Uterus (tissue), 2 donors: ENCODE results near the gene PTCRA.

Experiments used
- CTCF ChIP-seq, 4 experiments: fragments of 200-600 bp in 2 of 4; fragments of 450-650 bp in 2 of 4; sonication (generic) in 2 of 4; IDR thresholded peaks; one replicate each; pipeline ENCODE4 v1.5.1; 2016 to 2019; ENCODE audit warnings: antibody characterized with exemption in 4 of 4, mild to moderate bottlenecking in 2 of 4, moderate library complexity in 1 of 4
- POLR2A ChIP-seq, 2 donors: fragments of 450-650 bp; IDR thresholded peaks; one replicate each; pipeline ENCODE4 v1.6.1; 2016; ENCODE audit warnings: antibody characterized with exemption in 2 of 2, mild to moderate bottlenecking in 1 of 2, moderate library complexity in 1 of 2

- TF ChIP-seq CTCF (IDR thresholded peaks at IDR 0.05) (no peak), POLR2A (IDR thresholded peaks at IDR 0.05) (no peak)
These were observed 42.3 kb downstream of the PTCRA start for GRCh38 chr6:42958125-42958524.
